ENCODE data around the gene EAF2. TPM values are rescaled to one million over a fixed set of nuclear protein-coding genes. Genes with fewer than 3 reads are reported as not detected.

EAF2 gene
- total RNA-seq, result 1 to 10 TPM; 2.0 to 4.2 (median 2.3) TPM

DNA sequence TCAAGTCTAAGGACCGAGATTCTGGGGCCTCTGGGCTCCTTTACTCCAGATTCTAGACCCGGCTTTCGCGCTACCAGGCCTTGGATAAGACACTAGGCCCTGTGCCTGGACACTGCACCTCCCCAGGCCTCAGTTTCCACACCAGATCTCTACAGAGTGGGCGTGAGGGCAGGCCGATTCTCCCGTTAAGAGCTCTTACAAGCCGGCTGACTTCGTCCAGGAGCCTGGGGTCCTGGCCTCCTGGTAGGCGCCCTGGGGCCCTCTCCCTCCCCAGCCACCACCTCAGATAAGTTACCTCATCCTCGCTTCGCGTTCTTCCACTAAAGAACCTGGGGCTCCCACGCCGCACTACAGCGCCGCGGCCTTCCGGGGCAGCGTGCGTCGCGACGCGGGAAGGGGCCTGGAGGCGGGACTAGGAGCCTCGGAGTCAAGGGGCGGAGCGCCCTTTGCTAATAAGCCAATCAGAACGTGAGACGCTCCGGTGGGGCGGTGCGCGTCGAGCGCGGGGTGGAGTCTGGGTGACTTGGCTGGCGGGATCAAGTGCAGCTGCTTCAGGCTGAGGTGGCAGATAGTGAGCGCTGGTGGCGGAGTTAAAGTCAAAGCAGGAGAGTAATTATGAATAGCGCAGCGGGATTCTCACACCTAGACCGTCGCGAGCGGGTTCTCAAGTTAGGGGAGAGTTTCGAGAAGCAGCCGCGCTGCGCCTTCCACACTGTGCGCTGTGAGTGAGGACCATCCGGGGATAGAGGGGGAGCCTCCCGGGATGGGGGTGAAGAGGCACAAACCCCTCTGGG is at the start of gene EAF2, which contains the start of gene IQCB1:
EAF2 (plus strand) TSS at position 539 of the 794 bp plus-strand sequence; CDS start at position 616, 77 bp downstream.
IQCB1 (minus strand) TSS at position 390 of the 794 bp plus-strand sequence. CDS start 6,100 bp downstream, outside the sequence.
- intact Hi-C loops (cut with DNase I), result no loop called here
- Histone ChIP-seq H3K27ac (peak within 1 kb of the TSS; percentile 89 to 93 (median 91)), H3K4me3 (peak within 1 kb of the TSS; percentile 64 to 78 (median 76)), H3K4me1 (peaks cover 4 to 34% (median 9%) of the 10 kb centered on the region in 3 donors), H3K9me3 (no peaks in the 10 kb centered on the region), H3K27me3 (no peaks in the 10 kb centered on the region), H3K36me3 (peaks cover 0 to 15% (median 0%) of the 10 kb centered on the region in 3 donors)
- DNase-seq, result peak; percentile 83
- TF ChIP-seq, protein P1, sequence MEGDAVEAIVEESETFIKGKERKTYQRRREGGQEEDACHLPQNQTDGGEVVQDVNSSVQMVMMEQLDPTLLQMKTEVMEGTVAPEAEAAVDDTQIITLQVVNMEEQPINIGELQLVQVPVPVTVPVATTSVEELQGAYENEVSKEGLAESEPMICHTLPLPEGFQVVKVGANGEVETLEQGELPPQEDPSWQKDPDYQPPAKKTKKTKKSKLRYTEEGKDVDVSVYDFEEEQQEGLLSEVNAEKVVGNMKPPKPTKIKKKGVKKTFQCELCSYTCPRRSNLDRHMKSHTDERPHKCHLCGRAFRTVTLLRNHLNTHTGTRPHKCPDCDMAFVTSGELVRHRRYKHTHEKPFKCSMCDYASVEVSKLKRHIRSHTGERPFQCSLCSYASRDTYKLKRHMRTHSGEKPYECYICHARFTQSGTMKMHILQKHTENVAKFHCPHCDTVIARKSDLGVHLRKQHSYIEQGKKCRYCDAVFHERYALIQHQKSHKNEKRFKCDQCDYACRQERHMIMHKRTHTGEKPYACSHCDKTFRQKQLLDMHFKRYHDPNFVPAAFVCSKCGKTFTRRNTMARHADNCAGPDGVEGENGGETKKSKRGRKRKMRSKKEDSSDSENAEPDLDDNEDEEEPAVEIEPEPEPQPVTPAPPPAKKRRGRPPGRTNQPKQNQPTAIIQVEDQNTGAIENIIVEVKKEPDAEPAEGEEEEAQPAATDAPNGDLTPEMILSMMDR (IDR thresholded peaks at IDR 0.05), result peak in 1 of 6 experiments; percentile 7
- peak in 2 of 4 donors; percentile 83 to 89 for TF ChIP-seq POLR2A (IDR thresholded peaks at IDR 0.05)
- 0% methylated on average over 16 to 18 of the region's 54 CpGs for WGBS, 2 donors

DNA sequence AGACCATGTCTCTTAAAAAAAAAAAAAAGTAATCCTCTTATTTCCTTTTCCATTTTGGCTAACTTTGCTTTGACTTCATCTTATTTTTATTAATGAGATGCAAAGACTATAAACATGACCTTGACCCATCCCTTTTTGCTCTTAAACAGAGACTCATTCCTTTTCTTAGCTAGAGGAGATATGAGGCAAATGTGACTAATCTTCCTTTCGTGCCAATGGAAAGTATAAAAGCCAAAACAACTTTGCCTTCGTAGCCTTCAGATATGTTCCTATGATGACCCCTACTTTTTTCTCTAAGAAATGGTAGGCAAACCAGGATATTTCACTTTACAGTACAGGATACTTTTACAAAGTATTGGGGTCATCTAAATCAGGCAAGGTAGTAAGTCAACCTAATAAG is 48.5 kb upstream of the EAF2 start:
- intact Hi-C loops (cut with DNase I), result no loop called here
- Histone ChIP-seq H3K4me3 (no peak overlapping the region), H3K27ac (no peak overlapping the region), H3K27me3 (no peaks in the 10 kb centered on the region), H3K36me3 (peaks cover 0 to 94% (median 7%) of the 10 kb centered on the region in 3 donors), H3K4me1 (no peaks in the 10 kb centered on the region), H3K9me3 (no peaks in the 10 kb centered on the region)
- WGBS, 2 donors, result 52 to 71% methylated on average over 2 of the region's 2 CpGs
- DNase-seq, result no peak
- TF ChIP-seq, protein P1 (IDR thresholded peaks at IDR 0.05), result no peak
- no peak for TF ChIP-seq POLR2A (IDR thresholded peaks at IDR 0.05)

DNA sequence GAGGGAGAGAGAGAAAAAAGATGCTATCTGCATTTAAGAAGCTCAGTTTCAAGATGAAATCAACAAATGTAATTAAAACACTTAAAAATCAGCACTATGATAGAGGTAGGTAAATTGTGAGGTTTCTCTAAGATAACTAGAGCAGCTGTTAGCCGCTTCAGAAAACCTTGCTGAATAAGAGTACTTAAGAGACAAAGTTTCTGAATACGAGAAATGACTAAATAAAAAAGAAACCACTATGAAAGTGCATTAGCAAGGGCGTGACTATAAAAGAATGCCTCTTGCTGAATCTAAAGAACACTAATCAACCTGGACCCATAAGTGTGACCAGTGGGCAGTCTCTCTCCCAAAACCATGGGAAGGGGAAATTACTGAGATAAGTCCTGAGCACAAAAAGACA is 41.9 kb upstream of the EAF2 start:
- no peaks in the 10 kb centered on the region for H3K4me1 ChIP-seq
- no peak for TF ChIP-seq POLR2A (IDR thresholded peaks at IDR 0.05)
- TF ChIP-seq, protein P1 (IDR thresholded peaks at IDR 0.05), result no peak
- DNase-seq, result no peak
- no peaks in the 10 kb centered on the region for H3K9me3 ChIP-seq
- H3K36me3 ChIP-seq, result peaks cover 0 to 89% (median 6%) of the 10 kb centered on the region in 3 donors
- no peak overlapping the region for H3K4me3 ChIP-seq
- H3K27ac ChIP-seq, result no peak overlapping the region
- H3K27me3 ChIP-seq, result no peaks in the 10 kb centered on the region
- intact Hi-C loops (cut with DNase I), result no loop called here
- 75 to 94% methylated on average over 3 of the region's 3 CpGs for WGBS, 2 donors

DNA sequence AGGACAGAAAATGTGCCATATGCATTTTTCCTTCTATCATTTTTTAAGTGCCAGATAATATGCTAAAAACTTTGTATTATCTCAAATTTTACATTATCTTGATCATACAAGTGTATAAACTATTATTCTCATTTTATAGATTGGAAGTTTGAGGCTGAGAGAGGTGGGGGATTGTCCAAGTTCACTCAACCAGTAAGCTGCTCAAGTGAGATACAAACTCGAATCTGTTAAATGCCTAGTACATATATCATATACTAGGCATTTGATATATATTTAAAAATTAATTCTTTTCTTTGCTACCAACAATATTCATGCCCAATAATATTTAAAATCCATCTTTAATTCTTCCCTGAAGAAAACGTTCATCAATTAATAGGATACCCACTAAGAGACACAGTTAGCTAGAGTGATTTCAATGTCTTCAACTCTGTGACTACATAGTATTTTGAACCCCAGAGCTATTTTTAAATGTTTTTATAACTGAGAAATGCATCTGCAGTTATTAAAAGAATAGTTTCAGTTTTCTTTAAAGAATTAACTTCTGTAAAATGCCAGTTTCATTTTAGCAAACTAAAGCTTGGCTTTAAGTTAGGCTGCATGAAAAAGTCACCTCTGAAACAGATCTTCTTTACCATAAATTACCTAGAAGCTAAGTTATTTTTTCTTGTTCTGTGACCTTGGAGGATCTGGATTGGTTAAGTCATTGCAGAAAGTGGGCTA is 40.6 kb upstream of the EAF2 start:
- Histone ChIP-seq H3K4me1 (no peaks in the 10 kb centered on the region), H3K4me3 (no peak overlapping the region), H3K27me3 (no peaks in the 10 kb centered on the region), H3K36me3 (peaks cover 0 to 82% (median 6%) of the 10 kb centered on the region in 3 donors), H3K27ac (no peak overlapping the region), H3K9me3 (no peaks in the 10 kb centered on the region)
- DNase-seq, result no peak
- WGBS, 2 donors, result 85 to 93% methylated on average over 2 of the region's 2 CpGs
- intact Hi-C loops (cut with DNase I), result no loop called here
- TF ChIP-seq, protein P1 (IDR thresholded peaks at IDR 0.05), result no peak
- no peak for TF ChIP-seq POLR2A (IDR thresholded peaks at IDR 0.05)

DNA sequence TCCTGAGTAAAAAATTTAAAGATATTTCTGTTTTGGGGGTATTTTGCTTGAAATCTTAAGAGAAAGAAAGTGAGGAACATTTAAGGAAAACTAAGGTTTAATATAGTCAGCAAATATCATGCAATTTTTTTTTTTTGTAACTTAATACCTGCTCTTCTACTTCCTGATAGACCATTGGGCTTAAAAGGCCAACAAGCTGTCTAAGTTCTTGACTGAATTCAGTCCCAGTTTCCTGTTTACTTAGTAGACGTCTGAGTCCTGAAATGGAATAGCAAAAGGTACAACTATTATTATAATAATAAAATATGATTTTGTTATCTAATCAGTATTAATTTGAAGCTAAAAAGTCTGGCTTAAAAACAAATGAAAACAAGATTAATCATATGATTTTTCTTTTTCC is 38.0 kb upstream of the EAF2 start:
- no peak overlapping the region for H3K27ac ChIP-seq
- 44 to 65% methylated on average over 1 of the region's 1 CpG for WGBS, 2 donors

More for the DNA sequence above, 38.0 kb upstream of the EAF2 start:
- intact Hi-C loops (cut with DNase I), result no loop called here
- peaks cover 0 to 66% (median 6%) of the 10 kb centered on the region in 3 donors for H3K36me3 ChIP-seq
- no peak for TF ChIP-seq POLR2A (IDR thresholded peaks at IDR 0.05)
- TF ChIP-seq, protein P1 (IDR thresholded peaks at IDR 0.05), result no peak
- H3K27me3 ChIP-seq, result no peaks in the 10 kb centered on the region
- H3K4me1 ChIP-seq, result no peaks in the 10 kb centered on the region
- no peak for DNase-seq
- no peak overlapping the region for H3K4me3 ChIP-seq
- H3K9me3 ChIP-seq, result no peaks in the 10 kb centered on the region

Data from esophagus squamous epithelium (tissue), 5 donors.